GM23338 (cell line): ENCODE results near the gene EID2. TPM values are rescaled to one million over a fixed set of nuclear protein-coding genes. Genes with fewer than 3 reads are reported as not detected.

ENCODE experiments used
- ATAC-seq: fragments of 200-7000 bp; cut with Tn5 transposase; 3 replicates; pipeline ENCODE4 v1.9.1; 2020
- DNase-seq: peaks from one replicate; pipeline ENCODE4 v3.0.0-alpha.2; 2015; ENCODE audit warnings: low spot score
- H2AFZ ChIP-seq: fragments of 200-600 bp; sonication (generic); 2 replicates; pipeline ENCODE4 v1.8.0; 2016; ENCODE audit warnings: antibody characterized with exemption, mild to moderate bottlenecking, moderate library complexity
- H3F3A ChIP-seq: fragments of 200-600 bp; sonication (generic); replicated peaks from 2 replicates; pipeline ENCODE4 v1.8.0; 2017; ENCODE audit warnings: antibody characterized with exemption, mixed run types, low read depth
- H3K27ac ChIP-seq: fragments of 200-600 bp; sonication (generic); 2 replicates; pipeline ENCODE4 v1.6.1; 2016; ENCODE audit warnings: low read depth
- H3K27me3 ChIP-seq: fragments of 200-600 bp; sonication (generic); 2 replicates; pipeline ENCODE4 v1.8.0; 2016; ENCODE audit warnings: mild to moderate bottlenecking, mixed run types, moderate library complexity; ENCODE audit not compliant: insufficient read depth
- H3K36me3 ChIP-seq: fragments of 200-600 bp; sonication (generic); 2 replicates; pipeline ENCODE4 v1.8.0; 2016; ENCODE audit warnings: mild to moderate bottlenecking; ENCODE audit not compliant: insufficient read depth
- H3K4me1 ChIP-seq: fragments of 200-600 bp; sonication (generic); 2 replicates; pipeline ENCODE4 v1.8.0; 2016; ENCODE audit warnings: mild to moderate bottlenecking, moderate library complexity; ENCODE audit not compliant: insufficient read depth
- H3K4me2 ChIP-seq: fragments of 200-600 bp; sonication (generic); 2 replicates; pipeline ENCODE4 v1.7.1; 2017; ENCODE audit warnings: mixed run types
- H3K4me3 ChIP-seq: fragments of 200-600 bp; sonication (generic); 2 replicates; pipeline ENCODE4 v1.6.1; 2016; ENCODE audit warnings: mixed run types
- H3K79me2 ChIP-seq: fragments of 200-600 bp; sonication (generic); replicated peaks from 2 replicates; pipeline ENCODE4 v1.8.0; 2017; ENCODE audit warnings: mild to moderate bottlenecking; ENCODE audit not compliant: insufficient read depth
- H3K9me2 ChIP-seq: fragments of 200-600 bp; sonication (generic); 2 replicates; pipeline ENCODE4 v1.8.0; 2017; ENCODE audit not compliant: insufficient read depth
- H4K20me1 ChIP-seq: fragments of 200-600 bp; sonication (generic); replicated peaks from 2 replicates; pipeline ENCODE4 v1.8.0; 2017; ENCODE audit warnings: mild to moderate bottlenecking; ENCODE audit not compliant: insufficient read depth
- H3K27ac Mint-ChIP-seq: 2 replicates; pipeline ENCODE4 v1.8.0; 2020; ENCODE audit warnings: inconsistent platforms, mild to moderate bottlenecking, moderate library complexity, mixed read lengths
- H3K27me3 Mint-ChIP-seq: 3 replicates; pipeline ENCODE4 v1.8.0; 2022; ENCODE audit warnings: low read depth, mild to moderate bottlenecking, moderate library complexity, mixed read lengths, inconsistent platforms; ENCODE audit not compliant: insufficient read depth, poor library complexity
- H3K36me3 Mint-ChIP-seq: 3 replicates; pipeline ENCODE4 v1.8.0; 2021; ENCODE audit warnings: low read depth, mild to moderate bottlenecking, inconsistent platforms, moderate library complexity, mixed read lengths
- H3K4me1 Mint-ChIP-seq: 3 replicates; pipeline ENCODE4 v1.8.0; 2020; ENCODE audit warnings: mild to moderate bottlenecking, inconsistent platforms, mixed read lengths
- H3K4me3 Mint-ChIP-seq: 3 replicates; pipeline ENCODE4 v1.8.0; 2021; ENCODE audit warnings: moderate library complexity, mild to moderate bottlenecking, inconsistent platforms, mixed read lengths
- H3K9me3 Mint-ChIP-seq: 3 replicates; pipeline ENCODE4 v1.8.0; 2020; ENCODE audit warnings: moderate library complexity, mild to moderate bottlenecking, inconsistent platforms, mixed read lengths
- CREB1 ChIP-seq: fragments of 250-450 bp; sonication (Bioruptor Pico); IDR thresholded peaks from 2 replicates; pipeline ENCODE4 v1.5.0; 2020; ENCODE audit warnings: low read depth, mild to moderate bottlenecking, moderate library complexity
- EZH2 ChIP-seq: fragments of 200-600 bp; sonication (generic); IDR thresholded peaks from one replicate; pipeline ENCODE4 v1.8.0; 2017; ENCODE audit warnings: antibody characterized with exemption, mild to moderate bottlenecking, low read depth; ENCODE audit not compliant: unreplicated experiment
- EZH2phosphoT487 ChIP-seq: fragments of 200-600 bp; sonication (generic); IDR thresholded peaks from one replicate; pipeline ENCODE4 v1.8.1; 2018; ENCODE audit warnings: antibody characterized with exemption; ENCODE audit not compliant: unreplicated experiment
- JUNB ChIP-seq: IDR thresholded peaks from one replicate; pipeline ENCODE4 v1.6.1; 2016; ENCODE audit warnings: antibody characterized with exemption; ENCODE audit not compliant: unreplicated experiment
- NANOG ChIP-seq: IDR thresholded peaks from 2 replicates; pipeline ENCODE4 v1.6.1; 2016; ENCODE audit warnings: antibody characterized with exemption, borderline replicate concordance
- POLR2AphosphoS5 ChIP-seq: IDR thresholded peaks from 2 replicates; pipeline ENCODE4 v1.6.1; 2016; ENCODE audit warnings: antibody characterized with exemption, low read depth
- STAT1 ChIP-seq: IDR thresholded peaks from one replicate; pipeline ENCODE4 v1.6.1; 2016; ENCODE audit warnings: antibody characterized with exemption; ENCODE audit not compliant: unreplicated experiment
- ZNF114 ChIP-seq: fragments of 250-450 bp; sonication (Bioruptor Pico); IDR thresholded peaks from 2 replicates; pipeline ENCODE4 v1.5.0; 2020; ENCODE audit warnings: mild to moderate bottlenecking, moderate library complexity
- ZNF331 ChIP-seq: fragments of 250-450 bp; sonication (Bioruptor Pico); IDR thresholded peaks from 2 replicates; pipeline ENCODE4 v1.5.0; 2020; ENCODE audit warnings: low read depth, mild to moderate bottlenecking, moderate library complexity
- polyA plus RNA-seq: library from polyadenylated mRNA; unstranded; fragments of >200 nt; fragmentation: Nextera tagmentation; extraction: Ambion mirVana; gene quantifications from 2 replicates; pipeline ENCODE4 v1.2.1, GENCODE V29; 2016
- total RNA-seq: library from RNA; depleted of rRNA; stranded (reverse); fragments of >200 nt; shearing (Covaris generic); gene quantifications from 2 replicates; pipeline ENCODE4 v1.2.3, GENCODE V29; 2014
- TF ChIP-seq, protein P1 (sequence below): IDR thresholded peaks from 2 replicates; pipeline ENCODE4 v1.6.1; 2016; ENCODE audit warnings: antibody characterized with exemption
- TF ChIP-seq, protein P2 (sequence below), 2 experiments: fragments of 200-600 bp in 1 of 2; sonication (generic) in 1 of 2; conservative IDR thresholded peaks; 2 replicates each; pipeline versions ENCODE4 v1.5.1 to v1.6.1; 2016 to 2017; ENCODE audit warnings: antibody characterized with exemption in 2 of 2, low read depth in 2 of 2, mild to moderate bottlenecking in 2 of 2, moderate library complexity in 1 of 2
- TF ChIP-seq, protein P3 (sequence below): fragments of 250-450 bp; sonication (Bioruptor Pico); IDR thresholded peaks from 2 replicates; pipeline ENCODE4 v1.5.0; 2020; ENCODE audit warnings: mild to moderate bottlenecking, moderate library complexity

EID2 gene
- total and polyA plus RNA-seq, 2 experiments from 2014 or later: 24.4 to 25.2 TPM

DNA sequence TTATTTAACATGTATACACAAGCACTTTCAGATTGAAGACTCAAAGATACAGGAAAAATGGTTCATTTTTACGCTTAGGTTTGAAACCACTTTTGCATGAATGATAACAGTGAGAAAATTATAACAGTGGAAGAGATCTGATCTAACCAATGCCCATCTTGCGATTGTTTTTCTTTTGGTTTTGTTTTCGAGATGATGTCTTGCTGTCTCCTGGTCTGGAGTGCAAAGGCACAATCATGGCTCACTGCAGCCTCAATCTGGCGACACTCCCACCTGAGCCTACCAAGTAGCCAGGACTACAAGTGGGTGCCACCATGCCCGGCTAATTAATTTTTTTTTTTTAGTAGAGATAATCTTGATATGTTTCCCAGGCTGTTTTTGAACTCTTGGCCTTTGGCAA, 10.2 kb upstream of the EID2 start (continued):
- TF ChIP-seq NANOG: no peak
- TF ChIP-seq, protein P1, sequence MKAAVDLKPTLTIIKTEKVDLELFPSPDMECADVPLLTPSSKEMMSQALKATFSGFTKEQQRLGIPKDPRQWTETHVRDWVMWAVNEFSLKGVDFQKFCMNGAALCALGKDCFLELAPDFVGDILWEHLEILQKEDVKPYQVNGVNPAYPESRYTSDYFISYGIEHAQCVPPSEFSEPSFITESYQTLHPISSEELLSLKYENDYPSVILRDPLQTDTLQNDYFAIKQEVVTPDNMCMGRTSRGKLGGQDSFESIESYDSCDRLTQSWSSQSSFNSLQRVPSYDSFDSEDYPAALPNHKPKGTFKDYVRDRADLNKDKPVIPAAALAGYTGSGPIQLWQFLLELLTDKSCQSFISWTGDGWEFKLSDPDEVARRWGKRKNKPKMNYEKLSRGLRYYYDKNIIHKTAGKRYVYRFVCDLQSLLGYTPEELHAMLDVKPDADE: no peak
- no peak for TF ChIP-seq ZNF114 (CRISPR knock-in tag)

DNA sequence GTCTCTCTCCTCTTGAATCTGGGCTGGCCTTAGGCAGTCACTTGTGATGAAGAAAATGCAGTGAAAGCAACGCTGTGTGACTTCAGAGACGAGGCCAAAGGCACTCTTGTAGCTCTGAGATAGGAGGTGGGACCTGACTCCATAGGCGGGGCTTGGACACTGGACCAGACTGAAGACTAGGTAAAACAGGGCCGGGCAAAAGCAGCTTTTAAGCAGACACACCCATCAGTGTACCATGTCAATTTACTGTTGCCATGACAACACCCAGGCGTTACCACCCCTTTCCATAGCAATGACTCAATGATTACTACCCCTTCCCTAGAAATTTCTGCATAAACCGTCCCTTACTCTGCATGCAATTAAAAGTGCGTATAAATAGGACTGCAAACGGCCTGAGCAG, 6.6 kb upstream of the EID2 start:
- 0 out of 2 replicates have a peak overlapping the region, but pooled peaks have one; percentile 43 for H2AFZ ChIP-seq
- Mint-ChIP-seq H3K27me3 (peaks cover 12% of the 10 kb centered on the region), H3K27ac (no peak overlapping the region), H3K36me3 (no peaks in the 10 kb centered on the region), H3K4me1 (peaks cover 9% of the 10 kb centered on the region), H3K9me3 (no peaks in the 10 kb centered on the region), H3K4me3 (no peak overlapping the region)
- H3K36me3 ChIP-seq: no peaks in the 10 kb centered on the region
- H3F3A ChIP-seq: no peaks in the 10 kb centered on the region
- peaks cover 4% of the 10 kb centered on the region; the same call in 1 of the 2 replicates for H3K4me1 ChIP-seq
- no peaks in the 10 kb centered on the region for H3K27me3 ChIP-seq
- DNase-seq: peak; percentile 39
- H4K20me1 ChIP-seq: no peaks in the 10 kb centered on the region
- no peaks in the 10 kb centered on the region for H3K79me2 ChIP-seq
- H3K9me2 ChIP-seq: no peaks in the 10 kb centered on the region
- H3K4me3 ChIP-seq: no peak overlapping the region
- no peak overlapping the region for H3K4me2 ChIP-seq
- no peak for ATAC-seq
- no peak overlapping the region for H3K27ac ChIP-seq
- TF ChIP-seq NANOG: no peak
- TF ChIP-seq STAT1: no peak
- TF ChIP-seq, protein P2, sequence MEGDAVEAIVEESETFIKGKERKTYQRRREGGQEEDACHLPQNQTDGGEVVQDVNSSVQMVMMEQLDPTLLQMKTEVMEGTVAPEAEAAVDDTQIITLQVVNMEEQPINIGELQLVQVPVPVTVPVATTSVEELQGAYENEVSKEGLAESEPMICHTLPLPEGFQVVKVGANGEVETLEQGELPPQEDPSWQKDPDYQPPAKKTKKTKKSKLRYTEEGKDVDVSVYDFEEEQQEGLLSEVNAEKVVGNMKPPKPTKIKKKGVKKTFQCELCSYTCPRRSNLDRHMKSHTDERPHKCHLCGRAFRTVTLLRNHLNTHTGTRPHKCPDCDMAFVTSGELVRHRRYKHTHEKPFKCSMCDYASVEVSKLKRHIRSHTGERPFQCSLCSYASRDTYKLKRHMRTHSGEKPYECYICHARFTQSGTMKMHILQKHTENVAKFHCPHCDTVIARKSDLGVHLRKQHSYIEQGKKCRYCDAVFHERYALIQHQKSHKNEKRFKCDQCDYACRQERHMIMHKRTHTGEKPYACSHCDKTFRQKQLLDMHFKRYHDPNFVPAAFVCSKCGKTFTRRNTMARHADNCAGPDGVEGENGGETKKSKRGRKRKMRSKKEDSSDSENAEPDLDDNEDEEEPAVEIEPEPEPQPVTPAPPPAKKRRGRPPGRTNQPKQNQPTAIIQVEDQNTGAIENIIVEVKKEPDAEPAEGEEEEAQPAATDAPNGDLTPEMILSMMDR (conservative IDR thresholded peaks at IDR 0.05; ENCODE audit: low read depth in 2 of 2): no peak
- TF ChIP-seq EZH2: no peak
- TF ChIP-seq POLR2AphosphoS5: no peak
- TF ChIP-seq, protein P3, sequence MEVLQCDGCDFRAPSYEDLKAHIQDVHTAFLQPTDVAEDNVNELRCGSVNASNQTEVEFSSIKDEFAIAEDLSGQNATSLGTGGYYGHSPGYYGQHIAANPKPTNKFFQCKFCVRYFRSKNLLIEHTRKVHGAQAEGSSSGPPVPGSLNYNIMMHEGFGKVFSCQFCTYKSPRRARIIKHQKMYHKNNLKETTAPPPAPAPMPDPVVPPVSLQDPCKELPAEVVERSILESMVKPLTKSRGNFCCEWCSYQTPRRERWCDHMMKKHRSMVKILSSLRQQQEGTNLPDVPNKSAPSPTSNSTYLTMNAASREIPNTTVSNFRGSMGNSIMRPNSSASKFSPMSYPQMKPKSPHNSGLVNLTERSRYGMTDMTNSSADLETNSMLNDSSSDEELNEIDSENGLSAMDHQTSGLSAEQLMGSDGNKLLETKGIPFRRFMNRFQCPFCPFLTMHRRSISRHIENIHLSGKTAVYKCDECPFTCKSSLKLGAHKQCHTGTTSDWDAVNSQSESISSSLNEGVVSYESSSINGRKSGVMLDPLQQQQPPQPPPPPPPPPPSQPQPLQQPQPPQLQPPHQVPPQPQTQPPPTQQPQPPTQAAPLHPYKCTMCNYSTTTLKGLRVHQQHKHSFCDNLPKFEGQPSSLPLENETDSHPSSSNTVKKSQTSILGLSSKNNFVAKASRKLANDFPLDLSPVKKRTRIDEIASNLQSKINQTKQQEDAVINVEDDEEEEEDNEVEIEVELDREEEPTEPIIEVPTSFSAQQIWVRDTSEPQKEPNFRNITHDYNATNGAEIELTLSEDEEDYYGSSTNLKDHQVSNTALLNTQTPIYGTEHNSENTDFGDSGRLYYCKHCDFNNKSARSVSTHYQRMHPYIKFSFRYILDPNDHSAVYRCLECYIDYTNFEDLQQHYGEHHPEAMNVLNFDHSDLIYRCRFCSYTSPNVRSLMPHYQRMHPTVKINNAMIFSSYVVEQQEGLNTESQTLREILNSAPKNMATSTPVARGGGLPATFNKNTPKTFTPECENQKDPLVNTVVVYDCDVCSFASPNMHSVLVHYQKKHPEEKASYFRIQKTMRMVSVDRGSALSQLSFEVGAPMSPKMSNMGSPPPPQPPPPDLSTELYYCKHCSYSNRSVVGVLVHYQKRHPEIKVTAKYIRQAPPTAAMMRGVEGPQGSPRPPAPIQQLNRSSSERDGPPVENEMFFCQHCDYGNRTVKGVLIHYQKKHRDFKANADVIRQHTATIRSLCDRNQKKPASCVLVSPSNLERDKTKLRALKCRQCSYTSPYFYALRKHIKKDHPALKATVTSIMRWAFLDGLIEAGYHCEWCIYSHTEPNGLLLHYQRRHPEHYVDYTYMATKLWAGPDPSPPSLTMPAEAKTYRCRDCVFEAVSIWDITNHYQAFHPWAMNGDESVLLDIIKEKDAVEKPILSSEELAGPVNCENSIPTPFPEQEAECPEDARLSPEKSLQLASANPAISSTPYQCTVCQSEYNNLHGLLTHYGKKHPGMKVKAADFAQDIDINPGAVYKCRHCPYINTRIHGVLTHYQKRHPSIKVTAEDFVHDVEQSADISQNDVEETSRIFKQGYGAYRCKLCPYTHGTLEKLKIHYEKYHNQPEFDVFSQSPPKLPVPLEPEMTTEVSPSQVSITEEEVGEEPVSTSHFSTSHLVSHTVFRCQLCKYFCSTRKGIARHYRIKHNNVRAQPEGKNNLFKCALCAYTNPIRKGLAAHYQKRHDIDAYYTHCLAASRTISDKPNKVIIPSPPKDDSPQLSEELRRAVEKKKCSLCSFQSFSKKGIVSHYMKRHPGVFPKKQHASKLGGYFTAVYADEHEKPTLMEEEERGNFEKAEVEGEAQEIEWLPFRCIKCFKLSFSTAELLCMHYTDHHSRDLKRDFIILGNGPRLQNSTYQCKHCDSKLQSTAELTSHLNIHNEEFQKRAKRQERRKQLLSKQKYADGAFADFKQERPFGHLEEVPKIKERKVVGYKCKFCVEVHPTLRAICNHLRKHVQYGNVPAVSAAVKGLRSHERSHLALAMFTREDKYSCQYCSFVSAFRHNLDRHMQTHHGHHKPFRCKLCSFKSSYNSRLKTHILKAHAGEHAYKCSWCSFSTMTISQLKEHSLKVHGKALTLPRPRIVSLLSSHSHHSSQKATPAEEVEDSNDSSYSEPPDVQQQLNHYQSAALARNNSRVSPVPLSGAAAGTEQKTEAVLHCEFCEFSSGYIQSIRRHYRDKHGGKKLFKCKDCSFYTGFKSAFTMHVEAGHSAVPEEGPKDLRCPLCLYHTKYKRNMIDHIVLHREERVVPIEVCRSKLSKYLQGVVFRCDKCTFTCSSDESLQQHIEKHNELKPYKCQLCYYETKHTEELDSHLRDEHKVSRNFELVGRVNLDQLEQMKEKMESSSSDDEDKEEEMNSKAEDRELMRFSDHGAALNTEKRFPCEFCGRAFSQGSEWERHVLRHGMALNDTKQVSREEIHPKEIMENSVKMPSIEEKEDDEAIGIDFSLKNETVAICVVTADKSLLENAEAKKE: no peak
- no peak for TF ChIP-seq EZH2phosphoT487
- TF ChIP-seq JUNB: no peak
- TF ChIP-seq, protein P1: no peak
- TF ChIP-seq ZNF331: no peak
- TF ChIP-seq CREB1 (CRISPR knock-in tag): no peak
